PC-3 (cell line): Measurements from ENCODE around the gene KCNG4. TPM values are rescaled to one million over a fixed set of nuclear protein-coding genes. Genes with fewer than 3 reads are reported as not detected.
A peak's percentile ranks its signal among the peaks of the same experiment; 100 is the strongest.

ENCODE experiments used
- ATAC-seq: fragments of 200-7000 bp; cut with Tn5 transposase; 2 replicates; pipeline ENCODE4 v1.9.1; 2020; ENCODE audit warnings: mild to moderate bottlenecking, moderate library complexity
- BruUV-seq: library from RNA; stranded (reverse); fragments of 400-500 nt; replicated peaks from 2 replicates; lab custom pipeline; 2021; lab: Mats Ljungman, UMichigan
- CTCF ChIA-PET: fragments of 300-600 bp; sonication (Branson Sonifier 250); formaldehyde crosslinking; loops from one replicate; lab custom pipeline; 2022; ENCODE audit warnings: antibody characterized with exemption; lab: Charles Lee
- POLR2A ChIA-PET: fragments of 300-600 bp; sonication (Branson Sonifier 250); formaldehyde crosslinking; loops from one replicate; lab custom pipeline; 2022; ENCODE audit warnings: antibody characterized with exemption; ENCODE audit not compliant: unreplicated experiment; lab: Charles Lee
- DNase-seq: peaks from one replicate; pipeline ENCODE4 v3.0.0-alpha.2; 2015
- H2AFZ ChIP-seq: fragments of 300-600 bp; sonication (generic); 2 replicates; pipeline ENCODE4 v1.6.0; 2016; ENCODE audit warnings: antibody characterized with exemption, low read length
- H3F3A ChIP-seq: fragments of 300-600 bp; sonication (generic); one replicate; pipeline ENCODE4 v1.6.0; 2017; ENCODE audit warnings: antibody characterized with exemption, low read length, control low read depth, mild to moderate bottlenecking; ENCODE audit not compliant: unreplicated experiment
- H3K27ac ChIP-seq: fragments of 300-600 bp; sonication (generic); 2 replicates; pipeline ENCODE4 v1.5.1; 2016; ENCODE audit warnings: mild to moderate bottlenecking, low read length
- H3K27me3 ChIP-seq: fragments of 300-600 bp; sonication (generic); 2 replicates; pipeline ENCODE4 v1.6.1; 2016; ENCODE audit warnings: low read length, mixed read lengths
- H3K36me3 ChIP-seq: fragments of 300-600 bp; sonication (generic); 2 replicates; pipeline ENCODE4 v1.6.1; 2016; ENCODE audit warnings: low read depth, mixed run types, low read length, mixed read lengths
- H3K4me1 ChIP-seq: fragments of 300-600 bp; sonication (generic); 2 replicates; pipeline ENCODE4 v1.5.1; 2016; ENCODE audit warnings: low read length; ENCODE audit not compliant: insufficient read depth
- H3K4me2 ChIP-seq: fragments of 300-600 bp; sonication (generic); 2 replicates; pipeline ENCODE4 v1.6.0; 2016; ENCODE audit warnings: low read length
- H3K4me3 ChIP-seq: fragments of 300-600 bp; sonication (generic); 2 replicates; pipeline ENCODE4 v1.5.1; 2016; ENCODE audit warnings: mild to moderate bottlenecking, low read length, mixed read lengths
- H3K79me2 ChIP-seq: fragments of 300-600 bp; sonication (generic); 2 replicates; pipeline ENCODE4 v1.6.1; 2017; ENCODE audit warnings: low read length, mixed read lengths
- H3K9ac ChIP-seq: fragments of 300-600 bp; sonication (generic); 2 replicates; pipeline ENCODE4 v1.6.0; 2016; ENCODE audit warnings: mild to moderate bottlenecking, low read length
- H3K9me2 ChIP-seq: fragments of 300-600 bp; sonication (generic); replicated peaks from 2 replicates; pipeline ENCODE4 v1.6.1; 2016; ENCODE audit warnings: mixed run types, low read length, mixed read lengths
- H3K9me3 ChIP-seq: fragments of 300-600 bp; sonication (generic); 2 replicates; pipeline ENCODE4 v1.6.1; 2016; ENCODE audit warnings: low read length, mixed read lengths
- H4K20me1 ChIP-seq: fragments of 300-600 bp; sonication (generic); 2 replicates; pipeline ENCODE4 v1.6.1; 2016; ENCODE audit warnings: low read length, mixed read lengths
- EZH2 ChIP-seq: fragments of 300-600 bp; sonication (generic); IDR thresholded peaks from one replicate; pipeline ENCODE4 v1.6.1; 2017; ENCODE audit warnings: antibody characterized with exemption, mild to moderate bottlenecking, low read length; ENCODE audit not compliant: unreplicated experiment
- EZH2phosphoT487 ChIP-seq: fragments of 300-600 bp; sonication (generic); IDR thresholded peaks from 2 replicates; pipeline ENCODE4 v1.6.1; 2018; ENCODE audit warnings: mild to moderate bottlenecking, antibody characterized with exemption, low read length, borderline replicate concordance
- intact Hi-C: fragments of 100-400 bp; cut with micrococcal nuclease; formaldehyde crosslinking; loops from 2 replicates; pipeline ENCODE4 v1.9.0; 2023
- total RNA-seq: library from RNA; depleted of rRNA; stranded (reverse); fragments of >200 nt; gene quantifications from 2 replicates; pipeline ENCODE4 v1.2.3, GENCODE V29; 2014
- TF ChIP-seq, protein P1 (sequence below): fragments of 300-600 bp; sonication (generic); conservative IDR thresholded peaks from 2 replicates; pipeline ENCODE4 v1.5.1; 2017; ENCODE audit warnings: antibody characterized with exemption, low read depth, mild to moderate bottlenecking, low read length

The KCNG4 gene
- total RNA-seq, 1 experiment from 2014 or later = 0.04 TPM

DNA sequence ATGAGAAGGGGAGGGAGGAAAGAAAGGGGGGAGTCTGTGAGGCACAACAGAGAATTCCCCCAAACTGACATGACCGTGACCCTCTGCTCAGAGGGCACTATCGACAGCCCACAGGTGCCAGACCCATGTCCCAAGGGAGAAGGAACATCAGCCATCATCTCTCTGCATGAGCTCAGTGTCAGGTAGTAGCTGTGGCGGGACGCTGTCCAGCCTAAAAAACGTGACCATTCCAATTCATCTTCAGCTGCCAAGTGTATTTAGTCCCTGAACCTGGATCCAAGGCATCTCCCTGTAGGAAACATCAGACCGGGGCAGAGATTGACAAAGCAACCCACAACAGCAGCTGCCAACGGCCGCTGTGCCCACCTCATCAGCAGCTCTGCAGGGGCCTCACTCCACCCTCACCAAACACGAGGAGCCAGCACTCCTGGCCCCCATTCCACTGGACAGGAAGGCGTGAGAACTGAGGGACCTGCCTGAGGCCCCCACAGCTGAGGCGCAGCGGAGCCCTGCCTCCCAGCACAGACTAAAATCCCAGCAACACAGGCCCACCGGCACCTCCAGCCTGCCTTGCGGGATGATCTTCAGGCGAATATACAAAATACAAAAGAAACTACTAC lies 61.6 kb downstream of the KCNG4 start:
- no peaks in the 10 kb centered on the region; the same call in 1 of the 2 replicates for H3K36me3 ChIP-seq
- no peaks in the 10 kb centered on the region for H3K79me2 ChIP-seq
- H3K4me1 ChIP-seq = peaks cover 20% of the 10 kb centered on the region
- no peaks in the 10 kb centered on the region for H3K27me3 ChIP-seq
- H3K4me2 ChIP-seq = no peak overlapping the region
- no peak overlapping the region for H3K9ac ChIP-seq
- no peak for ATAC-seq
- H3K27ac ChIP-seq = no peak overlapping the region
- BruUV-seq = no TSS peak
- no peak for DNase-seq
- no peaks in the 10 kb centered on the region for H3K9me2 ChIP-seq
- no peaks in the 10 kb centered on the region for H4K20me1 ChIP-seq
- H2AFZ ChIP-seq = no peak overlapping the region
- CTCF ChIA-PET = interaction anchor here (0.6 to 1.6 kb wide), 1 partner anchor 9 kb away, joined by 3 to 5 read pairs; the partner anchor contains the start of gene TAF1C
- POLR2A ChIA-PET = no interaction called here
- intact Hi-C loops = loop anchor here (5.0 kb wide), 1 partner anchor 221 kb away; no protein-coding TSS in a partner anchor
- H3F3A ChIP-seq = no peaks in the 10 kb centered on the region
- TF ChIP-seq, protein P1, sequence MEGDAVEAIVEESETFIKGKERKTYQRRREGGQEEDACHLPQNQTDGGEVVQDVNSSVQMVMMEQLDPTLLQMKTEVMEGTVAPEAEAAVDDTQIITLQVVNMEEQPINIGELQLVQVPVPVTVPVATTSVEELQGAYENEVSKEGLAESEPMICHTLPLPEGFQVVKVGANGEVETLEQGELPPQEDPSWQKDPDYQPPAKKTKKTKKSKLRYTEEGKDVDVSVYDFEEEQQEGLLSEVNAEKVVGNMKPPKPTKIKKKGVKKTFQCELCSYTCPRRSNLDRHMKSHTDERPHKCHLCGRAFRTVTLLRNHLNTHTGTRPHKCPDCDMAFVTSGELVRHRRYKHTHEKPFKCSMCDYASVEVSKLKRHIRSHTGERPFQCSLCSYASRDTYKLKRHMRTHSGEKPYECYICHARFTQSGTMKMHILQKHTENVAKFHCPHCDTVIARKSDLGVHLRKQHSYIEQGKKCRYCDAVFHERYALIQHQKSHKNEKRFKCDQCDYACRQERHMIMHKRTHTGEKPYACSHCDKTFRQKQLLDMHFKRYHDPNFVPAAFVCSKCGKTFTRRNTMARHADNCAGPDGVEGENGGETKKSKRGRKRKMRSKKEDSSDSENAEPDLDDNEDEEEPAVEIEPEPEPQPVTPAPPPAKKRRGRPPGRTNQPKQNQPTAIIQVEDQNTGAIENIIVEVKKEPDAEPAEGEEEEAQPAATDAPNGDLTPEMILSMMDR = no peak
- no peak for TF ChIP-seq EZH2phosphoT487
- no peak for TF ChIP-seq EZH2
- H3K4me3 ChIP-seq = no peak overlapping the region
- no peaks in the 10 kb centered on the region for H3K9me3 ChIP-seq

DNA sequence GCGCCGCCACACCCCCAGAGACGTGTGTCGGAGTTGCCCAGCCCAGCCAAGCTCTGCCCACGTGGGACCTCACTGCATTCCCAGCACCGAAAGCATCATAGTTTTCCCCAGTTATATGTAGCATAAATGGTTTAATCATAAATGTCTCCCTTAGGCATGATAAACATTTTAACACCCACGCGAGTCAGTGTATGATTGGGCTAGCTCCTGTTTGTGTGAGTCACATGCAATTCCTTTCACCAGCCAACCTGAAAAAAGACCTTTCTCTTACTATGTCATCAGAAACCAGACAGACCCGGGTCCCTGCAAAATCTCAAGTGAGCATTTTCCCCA lies 62.1 kb downstream of the KCNG4 start:
- no peak for DNase-seq
- H4K20me1 ChIP-seq = no peaks in the 10 kb centered on the region
- no peaks in the 10 kb centered on the region for H3F3A ChIP-seq
- no peak overlapping the region for H3K4me3 ChIP-seq
- no peaks in the 10 kb centered on the region for H3K79me2 ChIP-seq
- TF ChIP-seq EZH2phosphoT487 = no peak
- TF ChIP-seq, protein P1 = no peak
- no peak for TF ChIP-seq EZH2
- no peaks in the 10 kb centered on the region for H3K27me3 ChIP-seq
- no peaks in the 10 kb centered on the region for H3K9me3 ChIP-seq
- intact Hi-C loops = loop anchor here (5.0 kb wide), 1 partner anchor 220 kb away; no protein-coding TSS in a partner anchor
- no TSS peak for BruUV-seq
- no peaks in the 10 kb centered on the region for H3K9me2 ChIP-seq
- no peak overlapping the region for H2AFZ ChIP-seq
- peaks cover 20% of the 10 kb centered on the region for H3K4me1 ChIP-seq
- H3K36me3 ChIP-seq = no peaks in the 10 kb centered on the region
- CTCF ChIA-PET = interaction anchor here (1.6 kb wide), 1 partner anchor 9 kb away, joined by 5 read pairs; the partner anchor contains the start of gene TAF1C
- POLR2A ChIA-PET = no interaction called here
- H3K4me2 ChIP-seq = no peak overlapping the region
- H3K27ac ChIP-seq = no peak overlapping the region
- ATAC-seq = peak; percentile 18
- no peak overlapping the region for H3K9ac ChIP-seq
